HCEC 1CT (cell line): Measurements from ENCODE around the gene FBXW11.
"Not testable (repeated sequence)": the region's sequence is repeated elsewhere in the genome, so short reads cannot be mapped to it uniquely, and the experiment has no call there.

Source experiments
- DNase-seq: peaks from one replicate; pipeline ENCODE4 v3.0.0-alpha.2; 2017

FBXW11 gene

DNA sequence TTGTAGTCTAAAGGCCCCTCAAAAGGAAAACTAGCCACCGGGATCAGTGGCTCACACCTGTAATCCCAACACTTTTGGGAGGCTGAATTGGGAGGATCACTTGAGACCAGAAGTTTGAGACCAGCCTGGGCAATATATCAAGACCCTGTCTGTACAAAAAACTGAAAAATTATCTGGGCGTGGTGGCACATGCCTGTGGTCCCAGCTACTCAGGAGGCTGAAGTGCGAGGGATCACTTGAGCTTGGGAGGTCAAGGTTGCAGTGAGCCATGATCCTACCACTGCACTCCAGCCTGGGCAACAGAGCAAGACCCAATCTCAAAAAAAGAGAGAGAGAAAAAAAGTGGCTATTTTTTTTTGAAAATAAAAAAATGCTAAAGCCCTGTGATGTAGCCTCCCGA, 55.2 kb downstream of the FBXW11 start:
- DNase-seq = no peak

DNA sequence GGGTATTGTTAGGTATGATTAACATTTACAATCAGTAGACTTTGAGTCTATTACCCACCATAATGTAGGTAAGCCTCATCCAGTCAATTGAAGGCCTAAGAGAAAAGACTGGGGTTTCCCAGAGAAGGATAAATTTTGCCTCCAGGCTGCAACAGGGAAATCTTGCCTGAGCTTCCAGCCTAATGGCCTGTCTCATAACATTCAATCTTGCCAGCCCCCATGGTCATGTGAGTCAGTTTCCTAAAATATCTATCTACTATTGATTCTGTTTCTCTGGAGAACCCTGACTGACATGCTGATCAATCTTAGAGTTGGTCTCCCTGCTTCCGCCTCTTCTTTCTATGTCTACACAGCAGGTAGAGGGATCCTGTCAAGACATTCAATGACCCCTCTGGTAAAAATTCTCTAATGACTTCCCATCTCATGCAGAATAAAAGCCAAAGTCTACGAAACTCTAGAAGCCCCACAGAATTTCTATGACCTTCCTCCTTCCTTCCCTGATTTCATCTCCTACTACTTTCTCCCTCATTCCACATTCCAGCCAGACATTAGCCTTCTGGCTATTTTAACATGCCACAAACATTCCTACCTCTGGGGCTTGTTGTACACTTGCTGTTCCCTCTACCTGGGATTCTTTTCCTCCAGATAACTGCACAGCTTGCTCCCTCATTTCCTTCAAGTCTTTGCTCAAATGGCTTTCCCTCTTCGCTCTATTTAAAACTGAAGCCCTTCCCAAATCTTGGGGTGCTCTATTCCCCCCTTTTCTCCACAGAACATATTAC, 60.2 kb downstream of the FBXW11 start:
- DNase-seq = no peak

DNA sequence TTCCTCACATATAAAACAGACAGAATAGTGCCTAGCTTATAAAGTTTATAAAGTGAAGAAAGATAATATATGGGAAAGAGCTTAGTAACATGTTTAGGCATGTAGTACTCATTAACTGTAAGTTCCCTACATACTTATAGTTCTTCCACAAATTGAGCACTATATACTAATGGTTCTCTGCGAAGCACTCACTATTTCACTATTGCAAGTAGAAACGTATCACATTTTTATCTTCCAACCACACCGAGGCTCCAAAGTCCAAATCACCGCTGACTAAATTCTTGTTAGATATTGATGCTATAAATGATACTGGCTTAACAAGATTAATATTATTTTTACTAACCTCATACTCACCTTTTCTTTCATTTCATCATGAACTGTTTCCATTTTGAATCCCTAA, 61.0 kb downstream of the FBXW11 start:
- DNase-seq = no peak

DNA sequence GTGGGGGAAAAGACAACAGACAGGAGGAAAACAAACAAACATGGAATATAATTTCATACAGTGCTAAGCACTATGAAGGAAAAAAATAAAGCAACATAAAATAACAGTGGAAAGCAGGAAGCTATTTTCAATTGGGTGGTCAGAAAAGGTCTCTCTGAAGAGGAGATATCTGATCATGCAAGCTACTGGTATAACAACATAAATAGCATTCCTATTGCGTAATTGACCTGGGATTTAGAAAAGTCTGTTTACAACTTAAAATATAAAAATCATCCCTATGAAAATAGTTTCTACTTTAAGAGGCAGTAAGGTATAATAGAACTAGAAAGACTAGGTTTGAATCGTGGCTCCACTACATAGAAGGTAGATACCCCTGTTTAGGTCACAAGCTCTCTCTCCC, 61.4 kb downstream of the FBXW11 start:
- DNase-seq = peak; percentile 45

DNA sequence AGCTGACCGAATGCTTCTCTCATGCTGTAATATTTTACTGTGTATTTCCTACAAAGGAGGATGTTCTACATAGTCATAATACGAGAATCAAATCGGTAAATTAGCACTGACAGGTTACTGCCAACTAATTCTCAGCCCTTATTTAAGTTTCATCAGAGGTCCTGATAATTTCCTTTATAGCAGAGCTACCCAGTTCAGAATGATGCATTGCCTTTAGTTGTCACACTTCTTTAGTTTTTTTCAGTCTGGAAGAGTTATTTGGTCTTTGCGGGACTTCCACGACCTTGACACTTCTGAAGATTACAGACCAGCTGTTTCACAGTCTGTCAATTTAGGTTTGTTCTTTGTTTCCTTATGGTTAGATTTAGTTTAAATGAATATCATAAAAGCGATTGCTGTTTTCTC, 64.3 kb downstream of the FBXW11 start:
- DNase-seq = not testable (repeated sequence)

DNA sequence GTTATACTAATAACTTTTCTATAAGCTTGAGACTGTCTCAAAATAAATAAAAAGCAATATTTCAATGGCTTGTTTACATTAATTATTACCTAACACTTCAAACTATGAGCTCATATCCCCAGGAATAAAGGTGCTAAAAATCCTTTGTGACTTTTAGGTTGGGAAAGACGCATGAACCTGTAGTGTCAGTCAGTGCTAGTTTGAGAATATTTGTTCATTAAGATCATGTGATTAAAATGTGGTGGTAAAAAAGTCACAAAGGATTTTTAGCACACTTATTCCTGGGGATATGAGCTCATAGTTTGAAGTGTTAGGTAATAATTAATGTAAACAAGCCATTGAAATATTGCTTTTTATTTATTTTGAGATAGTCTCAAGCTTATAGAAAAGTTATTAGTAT, 64.8 kb downstream of the FBXW11 start:
- DNase-seq = not testable (repeated sequence)

DNA sequence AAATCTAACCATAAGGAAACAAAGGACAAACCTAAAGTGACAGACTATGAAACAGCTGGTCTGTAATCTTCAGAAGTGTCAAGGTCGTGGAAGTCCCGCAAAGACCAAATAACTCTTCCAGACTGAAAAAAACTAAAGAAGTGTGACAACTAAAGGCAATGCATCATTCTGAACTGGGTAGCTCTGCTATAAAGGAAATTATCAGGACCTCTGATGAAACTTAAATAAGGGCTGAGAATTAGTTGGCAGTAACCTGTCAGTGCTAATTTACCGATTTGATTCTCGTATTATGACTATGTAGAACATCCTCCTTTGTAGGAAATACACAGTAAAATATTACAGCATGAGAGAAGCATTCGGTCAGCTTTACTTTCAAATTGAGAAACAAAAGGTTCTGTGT, 65.2 kb downstream of the FBXW11 start:
- not testable (repeated sequence) for DNase-seq

DNA sequence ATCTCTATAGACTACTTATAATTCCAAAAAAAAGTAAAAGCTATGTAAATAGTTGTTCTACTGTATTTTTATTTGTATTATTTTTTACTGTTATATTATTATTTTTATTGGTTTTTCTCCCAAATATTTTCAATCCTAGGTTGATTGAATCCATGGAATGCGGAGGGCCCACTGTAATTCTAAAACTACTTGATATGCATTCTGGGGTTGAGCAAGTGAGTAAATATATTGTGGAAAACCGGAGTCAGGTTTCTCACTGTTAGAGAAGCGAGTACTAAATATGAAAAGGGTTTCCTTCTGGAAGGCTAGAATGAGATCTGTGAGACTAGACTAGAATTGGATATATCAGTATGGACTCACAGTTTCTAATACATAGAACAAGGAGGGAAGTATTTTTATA, 66.5 kb downstream of the FBXW11 start:
- no peak for DNase-seq

DNA sequence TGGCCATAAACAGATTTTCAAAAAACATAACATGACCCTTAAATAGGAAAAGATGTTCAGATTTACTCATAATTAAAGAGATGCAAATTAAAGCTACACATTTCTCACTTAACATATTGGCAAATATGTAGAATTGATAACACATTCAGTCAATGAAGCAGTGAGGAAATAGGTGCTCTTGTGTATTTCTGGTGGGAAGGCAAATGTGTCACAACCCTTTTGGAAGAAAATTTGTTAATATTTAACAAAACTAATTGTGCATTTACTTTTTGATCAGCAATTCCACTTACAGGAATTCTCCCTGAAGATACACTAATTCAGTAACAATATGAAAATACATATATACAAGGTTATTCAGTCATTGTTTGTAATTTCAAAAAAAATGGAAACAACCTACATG, 68.1 kb downstream of the FBXW11 start:
- DNase-seq = no peak

DNA sequence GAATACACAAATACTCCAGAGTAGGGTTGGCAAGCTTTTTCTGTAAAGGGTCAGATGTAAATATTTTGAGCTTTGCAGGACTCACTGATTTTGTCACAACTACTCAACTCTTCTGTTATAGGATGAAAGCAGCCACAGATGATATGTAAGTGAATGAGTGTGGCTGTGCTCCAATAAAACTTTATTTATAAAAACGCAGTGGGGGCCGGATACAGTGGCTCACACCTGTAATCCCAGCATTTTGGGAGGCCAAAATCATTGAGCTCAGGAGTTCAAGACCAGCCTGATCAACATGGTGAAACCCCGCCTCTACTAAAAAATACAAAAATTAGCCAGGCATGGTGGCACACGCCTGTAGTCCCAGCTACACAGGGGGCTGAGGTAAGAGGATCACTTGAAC, 69.1 kb downstream of the FBXW11 start:
- no peak for DNase-seq

DNA sequence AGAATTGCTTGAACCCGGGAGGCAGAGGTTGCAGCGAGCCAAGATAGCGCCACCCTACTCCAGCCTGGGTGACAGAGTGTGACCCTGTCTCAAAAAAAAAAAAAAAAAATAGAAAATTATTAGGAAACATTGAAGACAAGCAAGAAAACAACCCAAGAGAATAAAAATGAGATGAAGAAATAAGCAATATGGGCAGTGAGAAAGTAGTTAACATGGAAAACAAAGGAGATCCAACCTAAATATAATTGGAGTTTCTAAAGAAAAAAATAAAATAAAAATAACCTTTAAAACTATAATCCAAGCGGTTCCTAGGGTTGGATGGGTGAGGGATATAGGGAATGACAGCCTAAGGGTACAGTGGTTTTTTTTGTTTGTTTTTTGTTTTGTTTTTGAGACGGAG, 71.9 kb downstream of the FBXW11 start:
- DNase-seq = no peak

DNA sequence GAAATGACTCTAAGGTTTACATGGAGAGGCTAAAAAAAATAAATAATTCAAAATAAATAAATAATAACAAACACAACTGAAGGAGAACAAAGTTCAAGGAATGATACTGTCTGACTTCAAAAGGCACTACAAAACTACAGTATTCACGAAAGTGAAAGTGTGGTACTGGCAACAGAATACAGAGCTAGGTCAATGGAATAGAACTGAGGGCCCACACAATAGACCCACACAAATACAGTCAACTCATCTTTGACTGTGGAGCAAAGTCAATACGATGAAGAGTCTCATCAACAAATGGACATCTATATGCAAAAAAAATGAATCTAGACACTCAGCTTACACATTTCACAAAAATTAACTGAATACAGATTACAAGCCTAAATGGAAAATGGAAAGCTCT, 75.3 kb downstream of the FBXW11 start:
- DNase-seq = no peak

DNA sequence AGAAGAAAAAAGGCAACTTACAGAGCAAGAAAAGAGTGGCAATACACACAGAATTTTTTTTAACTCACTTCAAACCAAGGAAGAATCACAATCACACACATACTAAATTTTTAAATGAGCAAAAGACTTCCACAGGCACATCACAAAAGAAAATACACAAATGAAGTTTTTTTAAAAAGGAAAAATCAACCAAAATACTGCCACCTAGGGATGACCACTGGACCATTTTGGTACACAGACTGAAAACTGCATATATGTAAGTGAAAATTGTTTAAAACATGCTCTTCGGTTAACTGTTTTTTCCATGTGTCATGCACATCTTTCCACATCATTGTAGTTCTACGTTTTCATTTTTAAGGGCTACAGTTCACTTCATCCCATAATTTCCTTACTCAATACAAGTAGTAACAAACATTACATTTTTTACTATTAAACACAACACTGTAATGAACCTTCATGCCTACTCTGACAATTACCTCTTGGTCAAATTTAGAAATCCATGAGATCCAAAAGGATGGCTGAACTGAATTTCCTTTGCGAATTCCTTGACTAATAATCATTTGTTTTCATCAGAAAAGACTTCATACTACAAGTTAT, 79.0 kb downstream of the FBXW11 start:
- peak; percentile 12 for DNase-seq

DNA sequence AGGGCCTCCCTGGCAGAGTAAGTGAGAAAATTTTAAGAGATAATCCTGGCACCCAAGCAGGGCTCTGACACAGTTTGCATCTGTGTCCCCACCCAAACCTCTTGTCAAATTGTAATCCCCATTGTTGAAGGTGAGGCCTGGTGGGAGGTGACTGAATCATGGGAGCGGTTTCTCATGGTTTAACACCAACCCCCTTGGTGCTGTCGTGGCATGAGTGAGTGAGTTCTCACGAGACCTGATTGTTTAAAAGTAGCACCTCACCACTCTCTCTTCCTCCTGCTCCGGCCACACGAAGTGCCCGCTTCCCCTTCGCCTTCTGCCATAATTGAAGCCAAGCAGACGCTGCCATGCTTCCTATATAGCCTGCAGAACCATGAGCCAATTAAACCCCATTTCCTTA, 80.1 kb downstream of the FBXW11 start:
- DNase-seq = no peak

DNA sequence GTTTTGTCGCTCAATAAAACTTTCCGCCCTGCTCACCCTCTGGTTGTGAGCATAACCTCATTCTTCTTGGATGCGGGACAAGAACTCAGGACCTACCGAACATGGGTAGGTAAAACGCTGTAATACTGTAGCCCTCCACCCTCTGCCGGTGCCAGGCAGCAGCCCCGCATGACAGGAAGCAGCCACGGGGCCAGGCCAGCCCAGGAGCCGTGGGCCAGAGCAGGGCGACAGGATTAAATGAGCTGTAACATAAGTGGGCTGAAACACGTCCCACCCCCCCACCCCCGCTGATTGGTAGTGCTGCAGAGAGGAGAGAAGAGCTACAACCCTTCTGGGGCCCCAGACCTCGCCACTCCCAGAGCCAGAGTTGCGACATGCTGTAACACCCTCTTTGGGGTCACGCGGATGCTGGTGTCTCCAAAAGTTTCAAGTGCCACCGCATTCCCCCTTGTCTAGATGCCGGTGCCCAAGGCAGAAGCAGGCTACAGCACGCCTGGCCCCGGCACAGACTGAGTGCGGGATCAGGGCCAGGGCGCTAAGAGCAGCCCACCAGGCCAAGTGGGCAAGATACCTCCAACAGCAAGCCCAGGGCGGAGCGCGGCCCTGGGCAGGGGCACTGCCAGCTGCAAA, 81.8 kb downstream of the FBXW11 start:
- DNase-seq = no peak

DNA sequence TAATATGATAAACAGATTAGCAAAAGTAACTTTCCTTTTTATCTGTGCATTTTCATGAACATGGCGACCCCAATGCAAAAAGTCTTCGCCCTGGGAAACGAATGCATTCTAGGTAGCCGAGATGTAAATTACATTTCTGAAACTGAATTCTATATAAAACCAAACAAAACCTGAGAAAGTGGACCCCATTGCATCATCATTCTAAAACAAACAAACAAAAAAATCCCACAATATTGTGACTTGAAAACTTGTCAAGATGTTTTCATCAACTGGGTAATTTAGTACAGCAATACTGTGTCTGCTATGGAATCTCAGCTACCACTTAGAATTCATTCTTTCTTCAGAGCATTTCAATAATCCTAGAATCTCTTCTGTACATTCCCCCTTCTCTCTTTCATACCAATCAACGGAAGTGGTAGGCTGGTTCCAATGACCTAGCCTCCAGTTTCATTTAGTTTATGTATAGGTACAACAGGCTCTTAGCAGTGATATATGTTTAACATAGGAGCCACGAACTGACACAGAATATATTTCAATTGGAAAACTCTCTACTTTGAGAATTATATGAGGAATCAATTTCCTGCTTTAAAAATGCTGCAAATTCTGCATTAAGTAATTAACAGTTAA, 85.6 kb downstream of the FBXW11 start:
- DNase-seq = no peak

DNA sequence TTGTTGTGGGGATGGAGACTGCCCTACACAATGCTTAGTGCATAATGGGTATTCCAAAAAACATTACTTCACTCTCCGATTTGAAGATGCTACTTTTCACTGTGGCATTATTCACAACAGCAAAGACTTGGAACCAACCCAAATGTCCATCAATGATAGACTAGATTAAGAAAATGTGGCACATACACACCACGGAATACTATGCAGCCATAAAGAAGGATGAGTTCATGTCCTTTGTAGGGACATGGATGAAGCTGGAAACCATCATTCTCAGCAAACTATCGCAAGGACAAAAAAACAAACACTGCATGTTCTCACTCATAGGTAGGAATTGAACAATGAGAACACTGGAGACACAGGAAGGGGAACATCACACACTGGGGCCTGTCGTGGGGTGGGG, 90.7 kb downstream of the FBXW11 start:
- DNase-seq = not testable (repeated sequence)

DNA sequence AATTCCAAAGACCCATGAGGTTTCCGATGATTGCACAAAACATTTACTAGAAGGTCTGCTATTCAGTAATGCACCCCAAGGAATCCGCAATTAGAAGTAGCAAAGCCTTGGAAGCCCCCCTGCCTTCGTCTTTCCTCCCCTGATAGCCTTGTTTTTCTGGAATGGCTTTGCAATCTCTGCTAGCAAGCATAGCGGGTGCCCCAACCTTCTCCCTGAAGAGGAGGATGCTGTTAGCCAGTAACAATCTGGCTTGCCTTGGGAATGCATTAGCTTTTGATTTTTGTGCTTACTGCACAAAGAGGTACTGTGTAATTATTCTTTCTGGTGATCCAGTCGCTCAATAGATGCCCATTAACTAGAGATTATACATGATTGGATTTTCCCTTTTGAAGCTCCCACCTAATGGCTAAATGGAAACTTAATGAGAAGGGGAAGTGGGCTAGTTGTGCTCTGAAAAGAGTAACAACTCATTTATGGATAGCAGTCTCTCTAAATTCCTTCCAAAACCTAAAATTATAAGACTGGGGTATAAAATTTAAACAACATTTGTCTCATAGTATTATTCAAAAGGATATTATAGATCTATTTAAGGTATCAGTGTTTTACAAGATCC, 91.6 kb downstream of the FBXW11 start:
- no peak for DNase-seq

DNA sequence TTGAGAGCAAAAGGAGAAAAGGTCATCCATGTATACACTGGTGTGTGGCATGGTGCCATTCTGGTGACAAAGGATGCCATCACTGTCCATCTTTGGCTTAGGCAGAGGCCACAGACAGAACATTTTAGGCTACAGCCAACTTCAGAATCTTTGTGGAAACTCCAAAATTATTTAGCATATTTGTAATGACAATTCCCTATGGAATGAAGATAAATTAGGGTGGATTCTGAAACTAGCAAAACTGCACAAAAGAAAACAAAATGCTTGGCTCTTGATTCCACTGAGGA, 92.5 kb downstream of the FBXW11 start:
- DNase-seq = peak; percentile 1

DNA sequence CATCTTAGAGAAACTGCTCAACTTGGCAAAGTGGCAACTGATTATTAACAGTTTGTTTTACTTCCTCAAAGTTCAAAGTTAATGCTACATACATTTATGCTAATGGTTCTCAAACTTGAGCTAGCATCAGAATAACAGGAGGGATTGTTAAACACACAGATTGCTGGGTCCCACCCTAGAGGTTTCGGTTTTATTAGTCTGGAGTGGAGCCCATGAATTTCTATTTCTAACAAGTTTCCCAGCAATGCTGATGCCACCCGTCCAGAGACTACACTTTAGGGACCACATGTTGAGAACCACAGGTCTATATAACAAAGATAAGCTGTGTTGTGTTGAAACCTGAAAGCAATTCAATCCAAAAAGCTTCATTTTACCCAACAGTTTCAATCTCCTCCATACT, 95.3 kb downstream of the FBXW11 start:
- DNase-seq = no peak

DNA sequence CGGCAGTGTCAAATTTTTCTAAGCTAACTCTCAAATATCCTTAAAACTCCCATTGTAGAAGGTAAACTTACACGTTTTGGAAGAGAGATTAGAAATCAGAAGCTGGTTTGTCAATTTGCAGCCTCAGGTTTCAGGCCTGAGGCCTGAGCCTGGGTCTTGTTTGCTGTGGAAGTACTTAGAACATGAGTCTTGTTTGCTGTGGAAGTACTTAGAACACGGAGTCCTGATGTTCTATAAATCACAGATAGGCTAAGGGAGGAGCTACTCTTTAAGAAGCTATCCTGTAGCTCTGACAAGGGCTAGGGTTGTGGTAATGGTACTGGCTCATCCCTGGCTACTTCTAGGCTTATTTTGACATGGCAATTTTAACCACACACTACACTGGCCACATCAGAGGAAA, 97.8 kb downstream of the FBXW11 start:
- DNase-seq = no peak

DNA sequence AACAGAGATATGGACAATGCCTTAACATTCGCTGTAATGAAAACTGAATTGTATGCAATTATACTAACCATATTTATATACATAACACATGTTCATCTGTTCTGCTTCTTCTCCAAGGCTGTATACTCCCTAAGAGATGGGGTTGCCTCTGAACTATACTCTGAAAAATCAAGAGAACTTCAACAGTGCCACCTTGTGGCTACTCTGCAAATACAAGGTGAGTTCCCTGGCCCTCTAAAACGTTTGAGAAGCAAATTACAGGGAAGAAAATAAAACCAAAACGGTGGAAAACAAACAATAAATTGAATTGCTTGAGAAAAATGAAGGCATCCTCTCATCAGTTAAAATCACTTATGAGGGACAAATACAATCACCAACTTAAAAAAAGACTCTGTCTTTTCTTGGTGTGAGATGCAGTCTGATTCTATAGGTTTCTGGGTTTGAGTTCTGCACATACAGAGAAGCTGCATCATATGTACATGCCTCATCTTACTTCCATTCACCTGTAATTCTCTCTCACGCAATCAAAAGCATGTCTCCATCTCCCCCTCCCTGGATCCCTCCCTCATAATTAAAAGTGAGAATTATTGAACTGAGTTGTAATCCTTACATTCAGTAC, 98.6 kb downstream of the FBXW11 start:
- DNase-seq = peak; percentile 62
